ENCODE measurements around the gene ATP6V0E2.

Gene ATP6V0E2

GRCh38 chr7:149883452-149883861, 9.7 kb downstream of the ATP6V0E2 start:
- DNase-seq (ENCODE audit: extremely low read depth, insufficient read length) = no peak
- peak; percentile 62 for TF ChIP-seq CTCF (IDR thresholded peaks at IDR 0.05; ENCODE audit: insufficient read depth, low read length, poor library complexity, severe bottlenecking)
- Histone ChIP-seq H3K4me3 (replicated peaks; ENCODE audit: low read depth, low read length) (no peak overlapping the region), H3K27me3 (replicated peaks; ENCODE audit: control insufficient read depth, insufficient read depth, low read length) (no peaks in the 10 kb centered on the region), H3K36me3 (ENCODE audit: control insufficient read depth, insufficient read depth, low read length) (peaks cover 2% of the 10 kb centered on the region; the same call in 1 of the 2 replicates)

- no peaks in the 10 kb centered on the region for H3K27me3 ChIP-seq (replicated peaks; ENCODE audit: control insufficient read depth, insufficient read depth, low read length)
- DNase-seq (ENCODE audit: extremely low read depth, insufficient read length) = no peak
- H3K4me3 ChIP-seq (replicated peaks; ENCODE audit: low read depth, low read length) = no peak overlapping the region
- peaks cover 2% of the 10 kb centered on the region; the same call in 1 of the 2 replicates for H3K36me3 ChIP-seq (ENCODE audit: control insufficient read depth, insufficient read depth, low read length)
- TF ChIP-seq CTCF (IDR thresholded peaks at IDR 0.05; ENCODE audit: insufficient read depth, low read length, poor library complexity, severe bottlenecking) = no peak
These were observed 10.2 kb downstream of the ATP6V0E2 start for GRCh38 chr7:149884016-149884415.

- Histone ChIP-seq H3K36me3 (ENCODE audit: control insufficient read depth, insufficient read depth, low read length) (peaks cover 2% of the 10 kb centered on the region; the same call in 1 of the 2 replicates), H3K4me3 (replicated peaks; ENCODE audit: low read depth, low read length) (no peak overlapping the region), H3K27me3 (replicated peaks; ENCODE audit: control insufficient read depth, insufficient read depth, low read length) (no peaks in the 10 kb centered on the region)
- no peak for DNase-seq (ENCODE audit: extremely low read depth, insufficient read length)
- TF ChIP-seq CTCF (IDR thresholded peaks at IDR 0.05; ENCODE audit: insufficient read depth, low read length, poor library complexity, severe bottlenecking) = no peak
These were observed 10.8 kb downstream of the ATP6V0E2 start for GRCh38 chr7:149884541-149884940.

- no peak for DNase-seq (ENCODE audit: extremely low read depth, insufficient read length)
- no peak for TF ChIP-seq CTCF (IDR thresholded peaks at IDR 0.05; ENCODE audit: insufficient read depth, low read length, poor library complexity, severe bottlenecking)
- Histone ChIP-seq H3K4me3 (replicated peaks; ENCODE audit: low read depth, low read length) (no peak overlapping the region), H3K27me3 (replicated peaks; ENCODE audit: control insufficient read depth, insufficient read depth, low read length) (no peaks in the 10 kb centered on the region), H3K36me3 (ENCODE audit: control insufficient read depth, insufficient read depth, low read length) (no peaks in the 10 kb centered on the region)
These were observed 11.6 kb downstream of the ATP6V0E2 start for GRCh38 chr7:149885191-149886017.

- no peak for TF ChIP-seq CTCF (IDR thresholded peaks at IDR 0.05; ENCODE audit: insufficient read depth, low read length, poor library complexity, severe bottlenecking)
- Histone ChIP-seq H3K4me3 (replicated peaks; ENCODE audit: low read depth, low read length) (no peak overlapping the region), H3K27me3 (replicated peaks; ENCODE audit: control insufficient read depth, insufficient read depth, low read length) (no peaks in the 10 kb centered on the region), H3K36me3 (ENCODE audit: control insufficient read depth, insufficient read depth, low read length) (no peaks in the 10 kb centered on the region)
- no peak for DNase-seq (ENCODE audit: extremely low read depth, insufficient read length)
These were observed 12.2 kb downstream of the ATP6V0E2 start for GRCh38 chr7:149886018-149886415.

All from GM06990 (cell line).